GM23338 (cell line): ENCODE measurements around the gene AHI1.

ENCODE experiments used
- CREB1 ChIP-seq: fragments of 250-450 bp; sonication (Bioruptor Pico); IDR thresholded peaks from 2 replicates; pipeline ENCODE4 v1.5.0; 2020; ENCODE audit warnings: low read depth, mild to moderate bottlenecking, moderate library complexity
- CTCF ChIP-seq, 2 experiments: fragments of 200-600 bp in 1 of 2; sonication (generic) in 1 of 2; conservative IDR thresholded peaks; 2 replicates each; pipeline versions ENCODE4 v1.5.1 to v1.6.1; 2016 to 2017; ENCODE audit warnings: antibody characterized with exemption in 2 of 2, low read depth in 2 of 2, mild to moderate bottlenecking in 2 of 2, moderate library complexity in 1 of 2
- EZH2 ChIP-seq: fragments of 200-600 bp; sonication (generic); IDR thresholded peaks from one replicate; pipeline ENCODE4 v1.8.0; 2017; ENCODE audit warnings: antibody characterized with exemption, mild to moderate bottlenecking, low read depth; ENCODE audit not compliant: unreplicated experiment
- EZH2phosphoT487 ChIP-seq: fragments of 200-600 bp; sonication (generic); IDR thresholded peaks from one replicate; pipeline ENCODE4 v1.8.1; 2018; ENCODE audit warnings: antibody characterized with exemption; ENCODE audit not compliant: unreplicated experiment
- JUNB ChIP-seq: IDR thresholded peaks from one replicate; pipeline ENCODE4 v1.6.1; 2016; ENCODE audit warnings: antibody characterized with exemption; ENCODE audit not compliant: unreplicated experiment
- POLR2AphosphoS5 ChIP-seq: IDR thresholded peaks from 2 replicates; pipeline ENCODE4 v1.6.1; 2016; ENCODE audit warnings: antibody characterized with exemption, low read depth
- REST ChIP-seq: IDR thresholded peaks from one replicate; pipeline ENCODE4 v1.6.1; 2018; ENCODE audit warnings: antibody characterized with exemption; ENCODE audit not compliant: unreplicated experiment
- STAT1 ChIP-seq: IDR thresholded peaks from one replicate; pipeline ENCODE4 v1.6.1; 2016; ENCODE audit warnings: antibody characterized with exemption; ENCODE audit not compliant: unreplicated experiment

GRCh38 chr6:135439549-135439948 lies 58.0 kb downstream of the AHI1 start:
- TF ChIP-seq REST (no peak), JUNB (no peak), CTCF (conservative IDR thresholded peaks at IDR 0.05; ENCODE audit: low read depth in 2 of 2) (no peak), CREB1 (no peak), POLR2AphosphoS5 (no peak), EZH2 (no peak), EZH2phosphoT487 (no peak), STAT1 (no peak)
